ENCODE results near the gene FAM228B. TPM values are rescaled to one million over a fixed set of nuclear protein-coding genes. Genes with fewer than 3 reads are reported as not detected.

The FAM228B gene
- total RNA-seq, 1 experiment from 2014 or later, result 16.8 TPM

GRCh38 chr2:24163601-24164000 lies 40.3 kb downstream of the FAM228B start:
- no peaks in the 10 kb centered on the region for H3K79me2 ChIP-seq (ENCODE audit: low read depth)
- CTCF ChIA-PET, result no interaction called here
- H3K4me2 ChIP-seq, result no peak overlapping the region
- TF ChIP-seq CTCF (conservative IDR thresholded peaks at IDR 0.05) (no peak), EZH2 (IDR thresholded peaks at IDR 0.05; ENCODE audit: low read depth) (no peak)
- no peaks in the 10 kb centered on the region for H3F3A ChIP-seq (ENCODE audit: insufficient read depth, low read depth)
- intact Hi-C loops (cut with micrococcal nuclease; ENCODE audit: unreplicated experiment), result no loop called here
- no peak overlapping the region for H3K27ac ChIP-seq
- H4K20me1 ChIP-seq (ENCODE audit: insufficient read depth), result no peaks in the 10 kb centered on the region
- H3K27me3 ChIP-seq (ENCODE audit: insufficient read depth, low read depth), result no peaks in the 10 kb centered on the region
- no peaks in the 10 kb centered on the region for H3K9me2 ChIP-seq (ENCODE audit: insufficient read depth)
- DNase-seq, result no peak
- no peaks in the 10 kb centered on the region for H3K4me1 ChIP-seq (replicated peaks; ENCODE audit: insufficient read depth)
- BruUV-seq (replicated peaks), result no TSS peak
- H3K36me3 ChIP-seq (ENCODE audit: low read depth), result no peaks in the 10 kb centered on the region
- H2AFZ ChIP-seq, result no peak overlapping the region
- POLR2A ChIA-PET (ENCODE audit: unreplicated experiment), result interaction anchor here (0.7 kb wide), 1 partner anchor 673 kb away, joined by 4 read pairs; no protein-coding TSS in a partner anchor
- H3K4me3 ChIP-seq, result no peak overlapping the region
- no peaks in the 10 kb centered on the region; the same call in 1 of the 2 replicates for H3K9me3 ChIP-seq (ENCODE audit: insufficient read depth, low read depth)

GRCh38 chr2:24164416-24164973 lies 41.2 kb downstream of the FAM228B start:
- no peak overlapping the region for H3K4me3 ChIP-seq
- H3K4me1 ChIP-seq (replicated peaks; ENCODE audit: insufficient read depth), result no peaks in the 10 kb centered on the region
- intact Hi-C loops (cut with micrococcal nuclease; ENCODE audit: unreplicated experiment), result loop anchor here (1.0 kb wide), 1 partner anchor 80 kb away; the partner anchor contains the start of gene TP53I3
- H2AFZ ChIP-seq, result no peak overlapping the region
- no peaks in the 10 kb centered on the region; the same call in 1 of the 2 replicates for H3K9me3 ChIP-seq (ENCODE audit: insufficient read depth, low read depth)
- H4K20me1 ChIP-seq (ENCODE audit: insufficient read depth), result no peaks in the 10 kb centered on the region
- no TSS peak for BruUV-seq (replicated peaks)
- no peaks in the 10 kb centered on the region for H3F3A ChIP-seq (ENCODE audit: insufficient read depth, low read depth)
- ChIA-PET CTCF (interaction anchor here (0.6 kb wide), 1 partner anchor 58 kb away, joined by 9 read pairs; no protein-coding TSS in a partner anchor), POLR2A (ENCODE audit: unreplicated experiment) (interaction anchor here (0.5 kb wide), 1 partner anchor 86 kb away, joined by 4 read pairs; no protein-coding TSS in a partner anchor)
- H3K36me3 ChIP-seq (ENCODE audit: low read depth), result no peaks in the 10 kb centered on the region
- H3K27me3 ChIP-seq (ENCODE audit: insufficient read depth, low read depth), result no peaks in the 10 kb centered on the region
- no peak overlapping the region for H3K27ac ChIP-seq
- TF ChIP-seq EZH2 (IDR thresholded peaks at IDR 0.05; ENCODE audit: low read depth) (no peak), CTCF (conservative IDR thresholded peaks at IDR 0.05) (peak; percentile 73)
- H3K4me2 ChIP-seq, result no peak overlapping the region
- H3K79me2 ChIP-seq (ENCODE audit: low read depth), result no peaks in the 10 kb centered on the region
- no peaks in the 10 kb centered on the region for H3K9me2 ChIP-seq (ENCODE audit: insufficient read depth)
- DNase-seq, result peak in 1 of 2 experiments; percentile 31

GRCh38 chr2:24169023-24169422 lies 45.8 kb downstream of the FAM228B start:
- ChIA-PET POLR2A (ENCODE audit: unreplicated experiment) (no interaction called here), CTCF (no interaction called here)
- no peaks in the 10 kb centered on the region for H3K79me2 ChIP-seq (ENCODE audit: low read depth)
- H3K4me3 ChIP-seq, result no peak overlapping the region
- no peak overlapping the region for H3K27ac ChIP-seq
- H3K27me3 ChIP-seq (ENCODE audit: insufficient read depth, low read depth), result no peaks in the 10 kb centered on the region
- no TSS peak for BruUV-seq (replicated peaks)
- no peak for DNase-seq
- intact Hi-C loops (cut with micrococcal nuclease; ENCODE audit: unreplicated experiment), result no loop called here
- no peak overlapping the region for H3K4me2 ChIP-seq
- TF ChIP-seq CTCF (conservative IDR thresholded peaks at IDR 0.05) (no peak), EZH2 (IDR thresholded peaks at IDR 0.05; ENCODE audit: low read depth) (no peak)
- no peaks in the 10 kb centered on the region for H3F3A ChIP-seq (ENCODE audit: insufficient read depth, low read depth)
- no peaks in the 10 kb centered on the region for H3K9me3 ChIP-seq (ENCODE audit: insufficient read depth, low read depth)
- H3K9me2 ChIP-seq (ENCODE audit: insufficient read depth), result no peaks in the 10 kb centered on the region
- H2AFZ ChIP-seq, result no peak overlapping the region
- no peaks in the 10 kb centered on the region for H3K4me1 ChIP-seq (replicated peaks; ENCODE audit: insufficient read depth)
- no peaks in the 10 kb centered on the region for H4K20me1 ChIP-seq (ENCODE audit: insufficient read depth)
- no peaks in the 10 kb centered on the region for H3K36me3 ChIP-seq (ENCODE audit: low read depth)

Measured in PC-9 (cell line).